Stimulated activated CD8-positive, alpha-beta memory T cell treated with anti-CD3 and anti-CD28 coated beads, Interleukin-15, amount 100 ng/mL, for 24 hours (primary cell): ENCODE results near the gene NRF1.
A peak's percentile ranks its signal among the peaks of the same experiment; 100 is the strongest.
"Not testable (repeated sequence)": the region's sequence is repeated elsewhere in the genome, so short reads cannot be mapped to it uniquely, and the experiment has no call there.

ENCODE experiments used
- DNase-seq: peaks from one replicate; pipeline ENCODE4 v3.0.0-alpha.2; 2020; ENCODE audit warnings: low read depth

Gene NRF1

DNA sequence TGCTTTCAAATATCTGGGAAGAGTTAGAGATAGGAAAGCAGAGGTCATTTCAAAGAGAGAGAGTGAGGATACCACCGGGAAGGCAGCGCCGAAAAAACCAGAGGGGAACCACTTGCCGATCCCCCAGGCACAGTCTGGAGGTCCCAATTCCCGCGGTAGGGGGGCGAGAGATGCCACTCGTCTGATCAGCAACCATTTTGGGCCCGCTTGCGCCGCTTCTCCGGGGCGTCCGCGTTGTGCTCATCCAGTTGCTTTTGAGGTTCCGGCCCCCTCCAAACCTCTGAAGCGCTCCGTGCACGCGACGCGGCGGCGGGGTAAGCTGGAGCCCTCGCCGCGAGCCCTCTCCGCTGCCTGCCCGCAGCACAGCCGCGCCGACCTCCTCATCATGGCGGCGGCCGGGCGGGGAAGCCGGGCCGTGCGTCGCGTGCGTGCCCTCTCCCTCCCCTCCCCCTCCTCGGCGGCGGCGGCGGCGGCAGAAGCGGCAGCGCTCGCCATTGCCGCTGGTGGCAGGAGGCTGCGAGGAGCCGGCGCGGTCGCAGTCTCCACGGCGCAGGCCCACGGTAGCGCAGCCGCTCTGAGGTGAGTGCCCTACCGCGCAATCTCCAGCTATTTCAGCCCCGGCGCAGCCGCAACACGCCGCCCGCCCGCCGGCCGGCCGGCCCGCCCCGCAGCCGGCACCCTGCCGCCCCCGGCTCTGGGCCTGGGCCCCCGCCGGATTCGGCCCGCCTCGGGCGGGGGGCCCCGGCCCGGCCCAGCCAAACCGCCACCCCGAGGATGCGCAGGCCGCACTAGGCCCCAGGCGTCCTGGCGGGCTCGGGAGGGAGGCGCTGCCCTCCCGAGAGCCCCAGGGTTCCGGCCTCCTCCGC is at the start of gene NRF1:
NRF1 (plus strand) TSS at position 475 of the 866 bp plus-strand sequence. CDS start 45,632 bp downstream, outside the sequence.
- peak; percentile 81 for DNase-seq

- not testable (repeated sequence) for DNase-seq
These were observed 45.2 kb upstream of the NRF1 start for GRCh38 chr7:129566323-129566722.

- no peak for DNase-seq
These were observed 44.1 kb upstream of the NRF1 start for GRCh38 chr7:129567377-129567776.

GRCh38 chr7:129568240-129568639 is 43.3 kb upstream of the NRF1 start:
- no peak for DNase-seq

- DNase-seq, result no peak
These were observed 42.2 kb upstream of the NRF1 start for GRCh38 chr7:129569326-129569725.

- DNase-seq, result no peak
These were observed 41.7 kb upstream of the NRF1 start for GRCh38 chr7:129569811-129570215.

DNA sequence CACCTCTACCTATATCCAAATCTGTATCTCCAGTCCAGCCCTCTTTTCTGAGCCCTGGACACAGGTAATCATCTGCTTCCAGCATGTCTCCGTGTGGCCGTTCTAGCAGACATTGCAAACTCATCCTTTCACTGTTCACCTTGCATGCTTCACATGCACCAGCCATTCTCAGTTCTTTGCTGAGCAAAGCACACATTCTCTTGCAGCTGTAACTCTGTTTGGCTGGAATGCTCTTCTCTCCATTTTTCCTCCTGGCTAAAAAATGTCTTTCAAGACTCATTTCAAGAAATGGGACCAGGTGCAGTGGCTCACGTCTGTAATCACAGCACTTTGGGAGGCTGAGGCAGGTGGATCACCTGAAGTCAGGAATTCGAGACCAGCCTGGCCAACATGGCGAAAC is 40.3 kb upstream of the NRF1 start:
- DNase-seq, result no peak

DNA sequence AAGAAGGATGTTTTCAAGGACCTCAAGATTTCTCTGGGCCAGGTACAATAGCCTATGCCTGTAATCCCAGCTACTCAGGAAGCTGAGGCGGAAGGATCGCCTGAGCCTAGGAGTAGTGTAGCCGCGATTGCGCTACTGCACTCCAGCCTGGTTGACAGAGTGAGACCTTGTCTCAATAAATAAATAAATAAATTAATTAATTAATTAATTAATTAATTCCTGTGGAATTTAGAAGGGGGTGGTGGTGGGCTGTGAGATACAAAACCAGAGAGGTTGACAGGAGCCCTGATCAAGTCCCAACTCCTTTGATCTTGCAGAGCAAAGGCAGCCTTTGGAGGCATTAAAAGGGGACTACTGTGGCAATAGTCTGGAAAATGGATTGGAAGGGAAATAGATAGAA is 39.3 kb upstream of the NRF1 start:
- no peak for DNase-seq

- DNase-seq, result no peak
These were observed 37.0 kb upstream of the NRF1 start for GRCh38 chr7:129574487-129574886.

- no peak for DNase-seq
These were observed 35.8 kb upstream of the NRF1 start for GRCh38 chr7:129575699-129576098.

DNA sequence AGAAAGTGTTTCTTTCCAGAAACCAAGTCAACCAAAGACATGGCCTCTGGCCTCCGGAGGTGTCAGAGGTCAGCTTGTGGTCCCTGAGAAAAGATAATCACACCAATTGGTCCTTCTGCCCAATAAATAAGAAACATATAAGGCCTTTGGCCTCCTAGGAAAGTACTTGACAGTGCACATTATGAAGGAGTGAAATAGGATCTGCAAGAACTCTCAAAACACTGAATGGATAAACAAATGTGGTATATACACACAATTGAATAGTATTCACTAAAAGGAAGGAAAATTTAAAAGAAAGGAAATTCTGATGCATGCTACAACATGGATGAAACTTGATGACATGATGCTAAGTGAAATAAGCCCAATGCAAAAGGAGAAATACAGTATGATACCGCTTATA is 35.4 kb upstream of the NRF1 start:
- DNase-seq, result no peak

DNA sequence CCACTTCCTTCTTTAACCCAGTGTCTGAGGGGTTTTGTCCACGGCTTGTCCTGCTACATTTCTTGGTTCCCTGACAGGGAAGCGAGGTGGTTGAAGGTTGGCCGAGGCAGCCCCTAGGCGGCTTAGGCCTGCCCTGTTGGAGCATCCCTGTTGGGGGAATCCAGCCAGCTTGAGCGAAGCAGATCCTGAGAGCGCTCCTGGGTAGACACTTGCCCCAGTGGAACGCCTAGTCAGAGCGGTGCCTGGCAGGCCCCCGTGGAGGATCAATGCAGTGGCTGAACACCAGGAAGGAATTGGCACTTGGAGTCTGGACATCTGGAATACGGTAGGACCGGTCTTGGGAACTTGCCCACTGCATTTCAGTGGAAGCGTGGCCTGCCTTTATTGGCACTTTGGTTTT is 32.7 kb upstream of the NRF1 start:
- no peak for DNase-seq

DNA sequence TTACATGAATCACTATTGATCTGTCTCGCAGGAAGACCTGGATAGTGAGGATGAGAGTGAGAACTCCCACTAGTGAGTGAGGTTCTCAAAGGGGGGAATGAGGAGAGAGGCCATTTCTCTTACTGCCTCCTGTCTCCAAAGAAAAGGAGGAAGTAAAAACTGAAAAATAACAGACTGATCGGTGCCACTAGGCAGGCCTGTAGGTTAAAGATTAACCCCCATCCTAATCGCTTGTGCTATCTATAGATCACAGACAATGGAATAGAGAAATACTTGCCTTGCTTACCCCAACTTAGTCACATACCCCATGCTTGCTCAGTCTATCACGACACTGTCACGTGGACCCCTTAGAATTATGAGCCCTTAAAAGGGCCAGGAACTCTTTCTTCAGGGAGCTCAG is 25.3 kb upstream of the NRF1 start:
- not testable (repeated sequence) for DNase-seq

DNA sequence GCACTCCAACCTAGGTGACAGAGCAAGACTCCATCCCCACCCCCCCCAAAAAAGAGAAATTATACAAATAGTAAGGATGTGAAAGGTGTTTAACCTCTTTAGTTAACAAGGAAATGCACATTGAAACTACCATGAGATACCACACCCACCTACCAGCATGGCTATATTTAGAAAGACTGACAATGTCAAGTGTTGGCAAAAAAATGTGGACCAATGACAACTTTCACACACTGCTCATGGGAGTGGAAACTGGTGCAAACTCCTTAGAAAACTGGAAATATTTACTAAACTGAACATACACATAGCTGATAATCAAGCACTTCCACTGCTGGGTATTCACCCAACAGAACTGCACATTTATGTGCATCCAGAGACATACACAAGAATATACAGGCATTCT is 23.3 kb upstream of the NRF1 start:
- DNase-seq, result no peak

DNA sequence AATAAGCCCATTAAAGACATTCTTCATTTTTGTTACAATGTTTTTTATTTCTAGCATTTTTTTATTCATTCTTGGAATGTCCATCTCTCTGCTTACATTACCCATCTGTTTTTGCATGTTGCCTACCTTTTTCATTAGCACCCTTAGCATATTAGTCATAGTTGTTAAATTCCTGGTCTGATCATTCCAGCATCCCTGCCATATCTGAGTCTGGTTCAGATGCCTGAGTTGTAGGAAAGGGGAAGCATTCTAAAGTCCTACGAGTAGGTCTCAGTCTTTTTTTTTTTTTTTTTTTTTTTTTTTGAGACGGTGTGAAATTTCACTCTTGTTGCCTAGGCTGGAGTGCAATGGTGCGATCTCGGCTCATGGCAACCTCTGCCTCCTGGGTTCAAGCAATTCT is 19.7 kb upstream of the NRF1 start:
- no peak for DNase-seq

GRCh38 chr7:129596386-129596785 is 15.1 kb upstream of the NRF1 start:
- not testable (repeated sequence) for DNase-seq

DNA sequence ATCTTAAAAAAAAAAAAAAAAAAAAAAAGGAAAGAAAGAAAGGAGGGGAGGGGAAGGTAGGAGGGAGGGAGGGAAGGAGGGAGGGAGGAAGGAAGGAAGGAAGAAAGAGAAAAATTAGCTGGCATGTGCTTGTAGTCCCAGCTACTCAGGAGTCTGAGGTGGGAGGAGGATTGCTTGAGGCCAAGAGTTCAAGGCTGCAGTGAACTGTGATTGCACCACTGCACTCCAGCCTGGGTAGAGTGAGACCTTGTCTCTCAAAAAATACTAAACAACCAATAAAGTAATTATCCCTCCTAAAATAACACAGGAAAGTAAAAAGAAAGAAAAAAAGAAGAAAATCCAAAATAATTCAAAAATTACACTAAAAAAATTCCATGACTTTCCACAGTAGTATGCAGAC is 13.8 kb upstream of the NRF1 start:
- DNase-seq, result no peak

DNA sequence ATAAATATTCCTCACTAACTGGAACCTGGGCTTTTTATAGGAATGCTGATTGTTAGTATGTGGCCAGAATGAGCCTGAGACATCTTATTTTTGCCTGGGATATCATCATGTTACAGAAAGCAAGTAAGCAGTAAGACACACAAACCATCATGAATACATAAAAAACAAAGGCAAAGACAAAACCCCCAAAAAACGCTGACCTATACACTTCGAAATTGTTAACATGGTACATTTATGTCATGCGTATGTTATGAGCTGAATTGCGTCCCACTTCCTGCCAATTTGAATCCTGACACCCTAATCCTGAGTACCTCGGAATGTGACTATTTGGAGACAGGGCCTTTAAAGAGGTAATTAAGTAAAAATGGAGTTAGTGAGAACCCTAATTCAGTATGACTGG is 12.3 kb upstream of the NRF1 start:
- DNase-seq, result no peak

DNA sequence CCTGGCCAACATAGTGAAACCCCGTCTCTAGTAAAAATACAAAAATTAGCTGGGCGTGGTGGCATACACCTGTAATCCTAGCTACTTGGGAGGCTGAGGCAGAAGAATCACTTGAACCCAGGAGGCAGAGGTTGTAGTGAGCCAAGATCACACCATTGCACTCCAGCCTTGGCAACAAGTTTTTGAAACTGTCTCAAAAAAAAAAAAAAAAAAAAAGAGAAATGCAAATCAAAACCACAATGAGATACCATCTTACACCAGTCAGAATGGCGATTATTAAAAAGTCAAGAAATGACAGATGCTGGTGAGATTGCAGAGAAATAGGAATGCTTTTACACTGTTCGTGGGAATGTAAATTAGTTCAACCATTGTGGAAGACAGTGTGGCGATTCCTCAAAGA is 7.9 kb upstream of the NRF1 start:
- not testable (repeated sequence) for DNase-seq

GRCh38 chr7:129604021-129604420 is 7.5 kb upstream of the NRF1 start:
- DNase-seq, result not testable (repeated sequence)

DNA sequence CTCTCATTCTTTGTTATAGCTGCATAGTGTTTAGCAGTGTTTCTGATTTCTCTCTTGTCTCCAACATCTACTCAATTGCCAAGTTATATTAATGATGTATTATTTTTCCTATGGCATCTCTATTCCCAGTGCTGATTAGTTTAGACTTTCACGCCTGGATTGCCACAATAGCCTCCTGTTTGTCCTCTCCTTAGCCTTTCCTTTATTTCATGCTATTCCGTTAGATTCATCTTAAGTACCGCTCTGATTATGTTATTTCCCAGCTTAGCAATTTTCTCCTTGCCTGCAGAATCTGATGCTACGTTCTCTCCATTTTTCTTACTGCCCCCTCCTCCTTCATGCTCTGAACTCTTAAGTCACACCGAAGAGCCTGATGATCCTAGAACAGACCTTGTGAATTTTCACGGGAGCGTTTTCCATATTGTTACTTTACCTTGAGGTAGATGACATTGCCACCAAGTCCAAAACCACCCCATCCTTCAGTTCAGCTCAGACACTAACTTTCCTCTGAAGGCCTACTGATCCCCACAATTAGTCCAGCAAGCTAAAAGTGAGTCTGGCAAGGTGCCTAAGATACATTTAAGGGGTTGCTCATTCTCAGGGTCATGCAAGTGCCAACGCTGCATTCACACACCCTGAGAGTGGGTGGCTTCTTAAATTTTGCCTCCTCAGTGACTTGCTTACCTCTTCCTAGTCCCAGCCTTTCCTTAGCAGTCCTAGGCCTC is 6.6 kb upstream of the NRF1 start:
- DNase-seq, result no peak

DNA sequence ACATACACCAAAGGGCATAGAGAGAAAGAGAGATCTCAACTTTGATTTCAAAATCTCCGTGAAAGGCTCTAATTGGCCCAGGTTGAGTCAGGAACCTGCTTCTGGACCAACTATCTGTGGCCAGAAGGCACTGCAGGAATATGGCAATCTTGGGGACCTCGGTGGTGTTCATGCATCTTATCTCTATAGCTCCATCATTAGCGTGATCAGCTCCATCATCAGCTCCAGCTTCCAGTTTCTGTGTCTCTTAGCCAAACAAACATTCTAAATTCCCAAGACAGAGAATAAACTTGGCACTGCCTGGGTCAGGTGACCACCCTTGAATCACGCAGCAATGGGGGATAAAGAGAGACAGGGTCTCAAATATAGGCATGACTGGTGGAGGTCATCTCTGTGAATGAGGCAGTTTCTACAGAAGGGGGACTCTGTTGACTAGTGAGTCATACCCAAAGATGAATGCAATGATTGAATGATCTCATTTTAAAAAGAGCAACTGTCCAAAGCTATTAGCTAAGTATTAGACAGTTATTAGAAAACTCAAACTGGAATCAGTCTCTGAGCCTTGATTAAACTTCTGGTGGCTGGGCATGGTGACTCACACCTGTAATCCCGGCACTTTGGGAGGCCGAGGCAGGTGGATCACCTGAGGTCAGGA is 5.4 kb upstream of the NRF1 start:
- DNase-seq, result no peak

DNA sequence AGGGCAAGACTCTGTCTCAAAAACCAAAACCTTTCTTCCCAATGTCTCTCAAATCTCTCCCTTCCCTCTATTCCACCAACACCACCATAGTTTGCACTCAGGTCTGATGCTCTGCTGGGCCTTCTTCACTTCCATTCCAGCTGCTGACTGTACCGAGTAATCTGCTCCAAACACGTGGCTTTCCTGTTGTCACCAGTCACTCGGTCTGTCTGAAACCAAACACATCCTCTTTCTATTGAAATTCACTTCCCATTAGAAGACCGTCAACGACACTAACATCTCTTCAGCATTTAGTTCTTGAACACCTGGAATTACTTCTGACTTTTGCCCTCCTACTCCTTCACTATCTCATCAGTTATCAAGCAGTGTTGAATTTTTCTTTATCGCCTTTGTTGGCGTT is 4.7 kb upstream of the NRF1 start:
- DNase-seq, result no peak
